GM20000 (cell line): ENCODE measurements around the gene CACNA1F.
A peak's percentile ranks its signal among the peaks of the same experiment; 100 is the strongest.

Experiments
- DNase-seq: peaks from one replicate; pipeline ENCODE4 v3.0.0; 2012; ENCODE audit warnings: low spot score
- TF ChIP-seq, protein P1 (sequence below): IDR thresholded peaks from 2 replicates; pipeline ENCODE4 v1.5.1; 2012; ENCODE audit warnings: mild to moderate bottlenecking, control low read depth; ENCODE audit errors: extremely low read depth, missing control alignments

The CACNA1F gene

DNA sequence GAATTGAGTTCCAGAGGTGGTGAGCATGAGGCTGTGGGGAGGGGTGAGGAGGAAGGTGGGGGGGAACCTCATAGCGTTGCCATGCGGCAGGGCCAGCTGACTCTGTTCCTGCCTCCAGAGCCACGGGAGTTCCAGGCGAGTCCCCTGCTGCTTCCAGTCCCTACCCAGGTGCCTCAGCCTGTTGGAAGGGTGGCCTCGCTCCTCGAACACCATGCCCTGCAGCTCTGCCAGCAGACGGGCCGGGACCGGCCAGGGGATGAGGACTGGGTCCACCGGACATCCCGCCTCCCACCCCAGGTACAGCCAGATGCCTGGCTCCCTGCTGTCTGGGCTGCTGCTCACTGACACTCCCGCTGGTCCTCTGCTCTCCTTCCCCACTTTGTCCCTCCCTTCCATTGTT, 10.0 kb upstream of the CACNA1F start:
- DNase-seq = no peak

DNA sequence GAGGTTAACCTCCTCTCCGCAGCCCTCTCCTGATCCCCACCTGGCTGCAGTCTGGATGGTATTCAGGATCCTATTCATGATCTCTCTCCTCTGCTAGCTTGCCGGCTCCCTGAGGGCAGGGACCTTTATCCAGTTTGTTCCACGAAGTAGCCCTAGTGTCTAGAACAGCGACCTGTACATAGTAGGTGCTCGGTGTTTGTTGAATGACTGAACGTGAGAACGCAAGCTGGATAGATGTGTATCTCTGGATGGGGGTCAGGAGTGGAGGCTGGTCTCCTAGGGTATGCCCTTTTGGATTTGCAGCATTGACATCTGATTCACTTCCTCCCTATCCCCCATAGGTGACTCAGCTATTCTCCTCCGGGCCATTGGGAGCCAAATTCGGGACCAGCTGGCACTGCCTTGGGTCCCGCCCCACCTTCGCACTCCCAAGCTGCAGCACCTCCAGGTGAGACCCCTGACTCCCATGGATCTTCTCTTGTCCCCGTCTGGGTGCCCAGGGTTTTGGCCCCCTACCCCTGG, 9.5 kb upstream of the CACNA1F start:
- no peak for DNase-seq

More for the DNA sequence above, 10.0 kb upstream of the CACNA1F start:
- TF ChIP-seq, protein P1, sequence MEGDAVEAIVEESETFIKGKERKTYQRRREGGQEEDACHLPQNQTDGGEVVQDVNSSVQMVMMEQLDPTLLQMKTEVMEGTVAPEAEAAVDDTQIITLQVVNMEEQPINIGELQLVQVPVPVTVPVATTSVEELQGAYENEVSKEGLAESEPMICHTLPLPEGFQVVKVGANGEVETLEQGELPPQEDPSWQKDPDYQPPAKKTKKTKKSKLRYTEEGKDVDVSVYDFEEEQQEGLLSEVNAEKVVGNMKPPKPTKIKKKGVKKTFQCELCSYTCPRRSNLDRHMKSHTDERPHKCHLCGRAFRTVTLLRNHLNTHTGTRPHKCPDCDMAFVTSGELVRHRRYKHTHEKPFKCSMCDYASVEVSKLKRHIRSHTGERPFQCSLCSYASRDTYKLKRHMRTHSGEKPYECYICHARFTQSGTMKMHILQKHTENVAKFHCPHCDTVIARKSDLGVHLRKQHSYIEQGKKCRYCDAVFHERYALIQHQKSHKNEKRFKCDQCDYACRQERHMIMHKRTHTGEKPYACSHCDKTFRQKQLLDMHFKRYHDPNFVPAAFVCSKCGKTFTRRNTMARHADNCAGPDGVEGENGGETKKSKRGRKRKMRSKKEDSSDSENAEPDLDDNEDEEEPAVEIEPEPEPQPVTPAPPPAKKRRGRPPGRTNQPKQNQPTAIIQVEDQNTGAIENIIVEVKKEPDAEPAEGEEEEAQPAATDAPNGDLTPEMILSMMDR = no peak

DNA sequence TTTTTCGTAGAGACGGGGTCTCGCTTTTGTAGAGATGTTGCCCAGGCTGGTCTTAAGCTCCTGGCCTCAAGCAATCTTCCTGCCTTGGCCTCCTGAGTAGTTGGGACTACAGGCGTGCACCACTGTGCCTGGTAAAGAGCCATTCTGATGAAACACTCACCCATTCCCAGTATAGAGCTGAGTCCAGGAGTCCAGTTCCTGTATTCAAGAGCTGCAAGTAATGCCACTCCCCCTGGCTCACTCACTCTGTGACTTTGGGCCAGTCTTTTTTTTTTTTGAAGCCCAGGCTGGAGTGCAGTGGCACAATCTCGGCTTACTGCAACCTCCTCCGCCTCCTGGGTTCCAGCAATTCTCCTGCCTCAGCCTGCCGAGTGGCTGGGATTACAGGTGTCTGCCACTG, 5.6 kb upstream of the CACNA1F start:
- no peak for DNase-seq
- TF ChIP-seq, protein P1 = no peak

More for the DNA sequence above, 9.5 kb upstream of the CACNA1F start:
- TF ChIP-seq, protein P1 = no peak

DNA sequence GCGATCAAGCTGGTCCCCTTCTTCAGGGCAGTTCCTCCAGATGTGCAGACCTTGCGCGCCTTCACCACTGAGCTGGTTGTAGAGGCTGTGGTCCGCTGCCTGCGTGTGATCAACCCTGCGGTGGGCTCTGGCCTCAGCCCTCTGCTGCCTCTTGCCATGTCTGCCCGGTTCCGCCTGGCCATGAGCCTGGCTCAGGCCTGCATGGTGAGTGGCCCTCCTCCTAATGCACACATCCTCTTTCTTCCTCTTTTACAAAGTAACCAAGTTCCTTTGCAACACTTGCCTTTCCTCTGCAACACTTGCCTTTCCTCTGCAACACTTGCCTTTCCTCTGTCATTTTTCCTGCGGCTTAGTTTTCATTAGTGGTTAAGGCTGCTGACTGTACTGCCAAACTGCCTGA, 3.9 kb upstream of the CACNA1F start:
- TF ChIP-seq, protein P1 = no peak
- peak; percentile 22 for DNase-seq

DNA sequence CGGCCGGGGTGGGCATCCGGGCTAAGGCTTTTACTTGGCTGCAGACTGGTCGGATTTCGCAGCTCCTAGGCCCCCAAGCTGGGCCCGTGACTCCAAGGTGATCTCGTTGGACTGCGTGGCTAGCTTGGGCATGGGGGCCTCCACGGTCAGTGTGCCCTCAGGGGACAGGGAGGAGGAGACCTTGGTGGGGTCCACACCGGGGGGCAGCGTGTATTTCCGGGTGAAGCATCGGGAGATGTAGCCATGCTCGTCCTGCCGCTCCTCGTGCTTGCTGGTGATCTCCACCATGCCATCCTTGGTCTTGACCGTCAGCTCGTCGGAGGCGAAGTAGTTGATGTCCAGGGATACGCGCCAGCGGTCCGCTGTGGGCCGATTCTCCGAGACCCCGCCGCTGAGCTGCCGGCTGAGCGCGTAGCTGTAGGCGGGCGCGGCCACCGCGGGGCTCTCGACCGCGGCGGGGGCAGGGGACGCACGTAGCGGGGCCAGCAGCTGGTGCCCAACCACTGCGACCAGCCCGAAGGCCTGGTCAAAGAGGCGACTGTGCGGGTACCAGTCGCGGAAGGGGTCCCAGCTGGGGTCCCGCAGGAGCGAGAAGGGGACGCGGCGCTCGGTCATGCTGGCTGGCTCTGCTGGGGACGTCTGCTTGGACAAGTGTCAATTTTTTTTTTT, 881 bp upstream of the CACNA1F start:
- TF ChIP-seq, protein P1 = no peak
- no peak for DNase-seq

DNA sequence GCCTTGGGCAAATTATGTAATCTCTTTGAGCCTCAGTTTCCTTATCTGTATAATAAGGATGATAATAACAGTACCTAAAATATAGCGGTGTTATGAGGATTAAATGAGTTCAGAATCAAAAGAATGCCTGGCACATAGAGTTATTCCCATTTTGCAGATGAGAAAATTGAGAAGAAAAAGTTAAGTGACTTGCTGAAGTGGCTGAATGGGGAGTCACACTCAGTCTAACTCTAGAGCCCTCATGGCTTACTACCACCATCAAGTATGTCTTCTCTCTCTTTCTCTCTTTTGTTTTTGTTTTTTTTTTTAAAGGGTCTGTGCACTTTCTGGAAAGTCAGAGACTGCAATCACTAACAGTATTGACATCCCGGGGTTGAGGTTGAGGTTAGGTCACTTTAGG, 615 bp downstream of the CACNA1F start:
- TF ChIP-seq, protein P1 = no peak
- no peak for DNase-seq

DNA sequence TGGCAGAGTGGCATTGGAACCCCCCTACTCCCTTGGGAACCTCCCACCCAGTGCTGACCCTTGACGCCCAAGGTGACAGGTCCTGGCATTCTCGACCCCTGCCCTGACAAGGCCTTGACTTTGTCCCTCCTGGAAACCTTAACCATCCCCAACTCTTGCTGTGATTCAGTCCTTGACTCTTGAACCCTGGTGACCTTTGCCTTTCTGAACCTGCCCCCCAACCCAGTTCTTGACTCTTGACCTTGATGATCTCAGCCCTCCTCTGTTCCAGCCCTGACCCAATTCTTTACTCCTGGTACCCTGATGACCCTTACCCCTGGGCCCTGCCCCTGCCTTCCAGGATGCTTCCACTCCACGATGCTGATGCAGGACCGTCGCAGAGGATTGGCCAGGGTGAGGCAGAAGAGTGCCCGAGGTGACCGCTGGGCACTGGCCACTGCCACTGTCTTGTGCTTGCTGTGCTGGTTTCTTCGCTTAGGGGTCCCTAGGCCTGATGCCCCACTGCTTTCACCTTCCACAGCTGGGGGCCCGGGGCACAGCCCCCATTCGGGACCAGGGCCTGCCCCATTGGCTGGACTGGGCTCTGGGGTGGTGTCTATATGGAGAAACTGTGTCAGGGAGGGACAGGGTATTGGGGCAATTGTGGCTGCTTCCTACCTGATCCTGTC, 1.7 kb downstream of the CACNA1F start:
- DNase-seq = no peak
- TF ChIP-seq, protein P1 = no peak
